ENCODE data around the gene ODAD4.

Gene ODAD4

GRCh38 chr17:41942626-41943373, 12.4 kb downstream of the ODAD4 start:
- no peak for DNase-seq

GRCh38 chr17:41943492-41943891, 13.1 kb downstream of the ODAD4 start:
- DNase-seq, result no peak

- DNase-seq, result no peak
Measured at GRCh38 chr17:41944943-41945342, 14.5 kb downstream of the ODAD4 start.

GRCh38 chr17:41948762-41949460, 18.5 kb downstream of the ODAD4 start:
- no peak for DNase-seq

GRCh38 chr17:41956522-41956921, 26.1 kb downstream of the ODAD4 start:
- DNase-seq, result no peak

GRCh38 chr17:41957031-41957868, 26.8 kb downstream of the ODAD4 start:
- peak; percentile 38 for DNase-seq

GRCh38 chr17:41957869-41958439, 27.5 kb downstream of the ODAD4 start:
- no peak for DNase-seq

GRCh38 chr17:41959030-41959335, 28.6 kb downstream of the ODAD4 start:
- DNase-seq, result no peak

GRCh38 chr17:41959336-41960095, 29.1 kb downstream of the ODAD4 start:
- peak; percentile 50 for DNase-seq

GRCh38 chr17:41962111-41962510, 31.7 kb downstream of the ODAD4 start:
- DNase-seq, result no peak

- DNase-seq, result peak; percentile 39
Measured at GRCh38 chr17:41962768-41963434, 32.5 kb downstream of the ODAD4 start.

- DNase-seq, result peak; percentile 27
Measured at GRCh38 chr17:41965694-41966462, 35.5 kb downstream of the ODAD4 start.

- peak; percentile 92 for DNase-seq
Measured at GRCh38 chr17:41966463-41967140, 36.2 kb downstream of the ODAD4 start, which contains the start of gene CNP. Gene CNP, plus strand, starts transcription at chr17:41966795. Its CDS starts 90 bp downstream, at chr17:41966885.

- no peak for DNase-seq
Measured at GRCh38 chr17:41967141-41967920, 36.9 kb downstream of the ODAD4 start.

- no peak for DNase-seq
Measured at GRCh38 chr17:41967921-41968578, 37.6 kb downstream of the ODAD4 start.

GRCh38 chr17:41968676-41969075, 38.3 kb downstream of the ODAD4 start:
- no peak for DNase-seq

- no peak for DNase-seq
Measured at GRCh38 chr17:41970901-41971331, 40.5 kb downstream of the ODAD4 start.

- no peak for DNase-seq
Measured at GRCh38 chr17:41971721-41972523, 41.5 kb downstream of the ODAD4 start.
